H1 (cell line): ENCODE results near the gene DECR2. TPM values are rescaled to one million over a fixed set of nuclear protein-coding genes. Genes with fewer than 3 reads are reported as not detected.

Experiments
- POLR2AphosphoS5 ChIP-seq: IDR thresholded peaks from 2 replicates; pipeline ENCODE4 v1.6.1; 2011; ENCODE audit warnings: low read depth, low read length
- RNF2 ChIP-seq: fragments of 200-900, 300-1000 bp; sonication (generic); IDR thresholded peaks from 2 replicates; pipeline ENCODE4 v1.7.1; 2016; ENCODE audit warnings: borderline replicate concordance, low read depth, mild to moderate bottlenecking, antibody characterized with exemption, low read length; ENCODE audit not compliant: poor library complexity, severe bottlenecking; ENCODE audit errors: missing control alignments
- SP2 ChIP-seq: IDR thresholded peaks from 2 replicates; pipeline ENCODE4 v1.6.1; 2012; ENCODE audit warnings: mild to moderate bottlenecking, low read length, inconsistent platforms
- polyA plus RNA-seq, 7 experiments: library from polyadenylated mRNA; depleted of rRNA in 3 of 7; stranded (reverse) in 5 of 7; unstranded in 2 of 7; fragments of >200 nt in 5 of 7; fragments of 200-250 nt in 2 of 7; gene quantifications; 1 replicate in 5 of 7; 2 replicates in 1 of 7; 4 replicates in 1 of 7; pipeline versions ENCODE4 v1.2.1 to v1.2.3, GENCODE V29; 2011 to 2013; ENCODE audit warnings: missing spikeins in 2 of 7, mixed read lengths in 2 of 7
- total RNA-seq: library from RNA; stranded (reverse); fragmentation: NEBNext Ultra II Directional; extraction: Animal tissue kit (Norgen Biotek cat#: 25700); gene quantifications from 2 replicates; pipeline ENCODE4 v1.2.1, GENCODE V29; 2021

The DECR2 gene
- total and polyA plus RNA-seq, 2 of the 8 experiments (the other 6 are each of a cell fraction or from before 2014, with no cell fraction given) = 28.2 to 39.9 TPM

GRCh38 chr16:399340-400019, 2.2 kb upstream of the DECR2 start (continued):
- TF ChIP-seq POLR2AphosphoS5 (no peak; the same call in 1 of the 2 replicates), SP2 (no peak), RNF2 (no peak)
